PC-3 (cell line): ENCODE results near the gene SPOUT1.

Source experiments
- EZH2 ChIP-seq: fragments of 300-600 bp; sonication (generic); IDR thresholded peaks from one replicate; pipeline ENCODE4 v1.6.1; 2017; ENCODE audit warnings: antibody characterized with exemption, mild to moderate bottlenecking, low read length; ENCODE audit not compliant: unreplicated experiment
- EZH2phosphoT487 ChIP-seq: fragments of 300-600 bp; sonication (generic); IDR thresholded peaks from 2 replicates; pipeline ENCODE4 v1.6.1; 2018; ENCODE audit warnings: mild to moderate bottlenecking, antibody characterized with exemption, low read length, borderline replicate concordance
- TF ChIP-seq, protein P1 (sequence below): fragments of 300-600 bp; sonication (generic); conservative IDR thresholded peaks from 2 replicates; pipeline ENCODE4 v1.5.1; 2017; ENCODE audit warnings: antibody characterized with exemption, low read depth, mild to moderate bottlenecking, low read length

DNA sequence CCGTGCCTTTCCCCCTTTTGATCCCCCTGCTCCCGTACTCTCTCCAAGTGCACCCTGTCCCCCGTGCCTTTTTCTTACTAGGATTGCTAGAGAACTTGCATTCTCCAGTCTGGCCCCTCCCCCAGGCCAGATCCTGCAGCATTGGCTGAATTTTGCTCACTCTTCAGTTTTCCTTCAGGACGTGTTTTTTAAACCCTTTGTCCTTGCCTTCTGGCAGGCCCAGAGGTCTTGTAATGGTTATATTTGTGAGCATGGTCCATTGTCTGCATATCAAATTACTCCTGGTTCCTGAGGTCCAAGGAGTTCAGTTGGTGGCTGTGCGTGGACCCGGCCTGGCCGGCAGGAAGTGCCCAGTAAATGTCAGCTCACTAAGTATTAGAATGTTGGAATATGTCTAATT, 41.9 kb downstream of the SPOUT1 start:
- TF ChIP-seq, protein P1, sequence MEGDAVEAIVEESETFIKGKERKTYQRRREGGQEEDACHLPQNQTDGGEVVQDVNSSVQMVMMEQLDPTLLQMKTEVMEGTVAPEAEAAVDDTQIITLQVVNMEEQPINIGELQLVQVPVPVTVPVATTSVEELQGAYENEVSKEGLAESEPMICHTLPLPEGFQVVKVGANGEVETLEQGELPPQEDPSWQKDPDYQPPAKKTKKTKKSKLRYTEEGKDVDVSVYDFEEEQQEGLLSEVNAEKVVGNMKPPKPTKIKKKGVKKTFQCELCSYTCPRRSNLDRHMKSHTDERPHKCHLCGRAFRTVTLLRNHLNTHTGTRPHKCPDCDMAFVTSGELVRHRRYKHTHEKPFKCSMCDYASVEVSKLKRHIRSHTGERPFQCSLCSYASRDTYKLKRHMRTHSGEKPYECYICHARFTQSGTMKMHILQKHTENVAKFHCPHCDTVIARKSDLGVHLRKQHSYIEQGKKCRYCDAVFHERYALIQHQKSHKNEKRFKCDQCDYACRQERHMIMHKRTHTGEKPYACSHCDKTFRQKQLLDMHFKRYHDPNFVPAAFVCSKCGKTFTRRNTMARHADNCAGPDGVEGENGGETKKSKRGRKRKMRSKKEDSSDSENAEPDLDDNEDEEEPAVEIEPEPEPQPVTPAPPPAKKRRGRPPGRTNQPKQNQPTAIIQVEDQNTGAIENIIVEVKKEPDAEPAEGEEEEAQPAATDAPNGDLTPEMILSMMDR, result no peak
- no peak for TF ChIP-seq EZH2
- TF ChIP-seq EZH2phosphoT487, result no peak
